ENCODE measurements around the gene CREB5.

- TF ChIP-seq, protein P1, sequence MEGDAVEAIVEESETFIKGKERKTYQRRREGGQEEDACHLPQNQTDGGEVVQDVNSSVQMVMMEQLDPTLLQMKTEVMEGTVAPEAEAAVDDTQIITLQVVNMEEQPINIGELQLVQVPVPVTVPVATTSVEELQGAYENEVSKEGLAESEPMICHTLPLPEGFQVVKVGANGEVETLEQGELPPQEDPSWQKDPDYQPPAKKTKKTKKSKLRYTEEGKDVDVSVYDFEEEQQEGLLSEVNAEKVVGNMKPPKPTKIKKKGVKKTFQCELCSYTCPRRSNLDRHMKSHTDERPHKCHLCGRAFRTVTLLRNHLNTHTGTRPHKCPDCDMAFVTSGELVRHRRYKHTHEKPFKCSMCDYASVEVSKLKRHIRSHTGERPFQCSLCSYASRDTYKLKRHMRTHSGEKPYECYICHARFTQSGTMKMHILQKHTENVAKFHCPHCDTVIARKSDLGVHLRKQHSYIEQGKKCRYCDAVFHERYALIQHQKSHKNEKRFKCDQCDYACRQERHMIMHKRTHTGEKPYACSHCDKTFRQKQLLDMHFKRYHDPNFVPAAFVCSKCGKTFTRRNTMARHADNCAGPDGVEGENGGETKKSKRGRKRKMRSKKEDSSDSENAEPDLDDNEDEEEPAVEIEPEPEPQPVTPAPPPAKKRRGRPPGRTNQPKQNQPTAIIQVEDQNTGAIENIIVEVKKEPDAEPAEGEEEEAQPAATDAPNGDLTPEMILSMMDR (IDR thresholded peaks at IDR 0.05) = no peak
- TF ChIP-seq ATF3 (CRISPR knock-in tag; conservative IDR thresholded peaks at IDR 0.05) (no peak), STAT6 (CRISPR knock-in tag; conservative IDR thresholded peaks at IDR 0.05; ENCODE audit: low read depth) (no peak), ZBTB43 (CRISPR knock-in tag; IDR thresholded peaks at IDR 0.05) (no peak), ZBTB21 (CRISPR knock-in tag; IDR thresholded peaks at IDR 0.05; ENCODE audit: borderline replicate concordance) (no peak), ZNF232 (CRISPR knock-in tag; IDR thresholded peaks at IDR 0.05) (no peak), CBFB (CRISPR knock-in tag; IDR thresholded peaks at IDR 0.05; ENCODE audit: low read depth) (no peak), ZNF263 (CRISPR knock-in tag; IDR thresholded peaks at IDR 0.05; ENCODE audit: low read depth) (no peak), ATF6 (CRISPR knock-in tag; IDR thresholded peaks at IDR 0.05) (no peak), ZNF512 (CRISPR knock-in tag; IDR thresholded peaks at IDR 0.05; ENCODE audit: borderline replicate concordance) (no peak), E2F1 (CRISPR knock-in tag; IDR thresholded peaks at IDR 0.05) (no peak), KAT7 (CRISPR knock-in tag; IDR thresholded peaks at IDR 0.05; ENCODE audit: borderline replicate concordance) (no peak)
- TF ChIP-seq, protein P2, sequence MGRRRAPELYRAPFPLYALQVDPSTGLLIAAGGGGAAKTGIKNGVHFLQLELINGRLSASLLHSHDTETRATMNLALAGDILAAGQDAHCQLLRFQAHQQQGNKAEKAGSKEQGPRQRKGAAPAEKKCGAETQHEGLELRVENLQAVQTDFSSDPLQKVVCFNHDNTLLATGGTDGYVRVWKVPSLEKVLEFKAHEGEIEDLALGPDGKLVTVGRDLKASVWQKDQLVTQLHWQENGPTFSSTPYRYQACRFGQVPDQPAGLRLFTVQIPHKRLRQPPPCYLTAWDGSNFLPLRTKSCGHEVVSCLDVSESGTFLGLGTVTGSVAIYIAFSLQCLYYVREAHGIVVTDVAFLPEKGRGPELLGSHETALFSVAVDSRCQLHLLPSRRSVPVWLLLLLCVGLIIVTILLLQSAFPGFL (CRISPR knock-in tag; IDR thresholded peaks at IDR 0.05; ENCODE audit: borderline replicate concordance) = no peak
- TF ChIP-seq, protein P3, sequence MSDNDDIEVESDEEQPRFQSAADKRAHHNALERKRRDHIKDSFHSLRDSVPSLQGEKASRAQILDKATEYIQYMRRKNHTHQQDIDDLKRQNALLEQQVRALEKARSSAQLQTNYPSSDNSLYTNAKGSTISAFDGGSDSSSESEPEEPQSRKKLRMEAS (CRISPR knock-in tag; IDR thresholded peaks at IDR 0.05) = no peak
Observed at GRCh38 chr7:28608237-28608656, 195.9 kb downstream of the CREB5 start.
